ENCODE results near the gene NTRK2.

- TF ChIP-seq CTCF (IDR thresholded peaks at IDR 0.05; ENCODE audit: borderline replicate concordance, extremely low read depth, low read length, poor library complexity, severe bottlenecking) (no peak), EZH2 (IDR thresholded peaks at IDR 0.05; ENCODE audit: borderline replicate concordance, low read depth, low read length, severe bottlenecking) (no peak)
Observed at GRCh38 chr9:84969736-84970135, 300.2 kb downstream of the NTRK2 start.
